B cell (primary cell): ENCODE measurements around the gene CEP250. TPM values are rescaled to one million over a fixed set of nuclear protein-coding genes. Genes with fewer than 3 reads are reported as not detected.
"Not testable (repeated sequence)": the region's sequence is repeated elsewhere in the genome, so short reads cannot be mapped to it uniquely, and the experiment has no call there.

Source experiments
- ATAC-seq: fragments of 200-7000 bp; cut with Tn5 transposase; one replicate; pipeline ENCODE4 v1.10.0; 2021; ENCODE audit warnings: low read depth, mild to moderate bottlenecking, moderate number of reproducible peaks, moderate library complexity
- CTCF ChIA-PET: fragments of 350-600 bp; sonication (Branson Sonifier 250); formaldehyde crosslinking; loops from one replicate; lab custom pipeline; 2021; ENCODE audit warnings: antibody characterized with exemption, inconsistent platforms; lab: Charles Lee
- POLR2A ChIA-PET: fragments of 350-600 bp; sonication (Branson Sonifier 250); formaldehyde crosslinking; loops from one replicate; lab custom pipeline; 2021; ENCODE audit warnings: antibody characterized with exemption; lab: Charles Lee
- DNase-seq: peaks from one replicate; pipeline ENCODE4 v3.0.0; 2013
- H2AFZ ChIP-seq: 2 replicates; pipeline ENCODE4 v1.6.1; 2012; ENCODE audit warnings: mild to moderate bottlenecking, low read depth, low read length; ENCODE audit not compliant: insufficient read depth, poor library complexity, severe bottlenecking
- H3K27ac ChIP-seq, 2 donors: 1 replicate in 1 of 2; 2 replicates in 1 of 2; pipeline ENCODE4 v1.5.1; 2012 to 2013; ENCODE audit warnings: low read length in 2 of 2, mild to moderate bottlenecking in 2 of 2, moderate library complexity in 1 of 2
- H3K27me3 ChIP-seq, 4 experiments: fragments of 200-600 bp in 1 of 4; sonication (generic) in 1 of 4; replicated peaks in 1 of 4; 1 replicate in 2 of 4; 2 replicates in 2 of 4; pipeline versions ENCODE4 v1.6.1 to v1.7.0; 2013 to 2016; ENCODE audit warnings: low read length in 3 of 4, mild to moderate bottlenecking in 2 of 4, mixed read lengths in 1 of 4, moderate library complexity in 1 of 4; ENCODE audit not compliant: insufficient read depth in 4 of 4, control insufficient read depth in 3 of 4; ENCODE audit errors: control extremely low read depth in 1 of 4
- H3K36me3 ChIP-seq, 2 experiments: replicated peaks in 1 of 2; 1 replicate in 1 of 2; 2 replicates in 1 of 2; pipeline versions ENCODE4 v1.6.1 to v1.7.1; 2013; ENCODE audit warnings: low read length in 1 of 2; ENCODE audit not compliant: insufficient read depth in 2 of 2, control insufficient read depth in 1 of 2; ENCODE audit errors: control extremely low read depth in 1 of 2, extremely low read depth in 1 of 2
- H3K4me1 ChIP-seq, 2 donors: fragments of 200-600 bp in 1 of 2; sonication (generic) in 1 of 2; 1 replicate in 1 of 2; 2 replicates in 1 of 2; pipeline versions ENCODE4 v1.5.1 to v1.6.1; 2013 to 2017; ENCODE audit warnings: low read length in 2 of 2; ENCODE audit not compliant: control insufficient read depth in 2 of 2, insufficient read depth in 2 of 2
- H3K4me2 ChIP-seq: replicated peaks from 2 replicates; pipeline ENCODE3; 2012; ENCODE audit warnings: mild to moderate bottlenecking, low read depth, low read length; ENCODE audit not compliant: poor library complexity, severe bottlenecking
- H3K4me3 ChIP-seq, 5 experiments: fragments of 200-600 bp in 1 of 5; sonication (generic) in 1 of 5; 1 replicate in 3 of 5; 2 replicates in 2 of 5; pipeline versions ENCODE4 v1.5.1 to v1.7.0; 2011 to 2016; ENCODE audit warnings: low read length in 4 of 5, mild to moderate bottlenecking in 4 of 5, low read depth in 2 of 5, control low read depth in 1 of 5, moderate library complexity in 1 of 5; ENCODE audit not compliant: insufficient read depth in 1 of 5; ENCODE audit errors: control extremely low read depth in 1 of 5, extremely low read depth in 1 of 5
- H3K79me2 ChIP-seq: fragments of 200-600 bp; sonication (generic); one replicate; pipeline ENCODE4 v1.6.0; 2016; ENCODE audit warnings: low read length; ENCODE audit not compliant: control insufficient read depth, insufficient read depth
- H3K9ac ChIP-seq: fragments of 200-600 bp; sonication (generic); 2 replicates; pipeline ENCODE4 v1.6.1; 2017; ENCODE audit warnings: mild to moderate bottlenecking, low read length, moderate library complexity
- H3K9me3 ChIP-seq, 3 donors: one replicate each; pipeline versions ENCODE4 v1.6.1 to v1.7.1; 2013; ENCODE audit warnings: low read length in 2 of 3; ENCODE audit not compliant: control insufficient read depth in 2 of 3, insufficient read depth in 1 of 3; ENCODE audit errors: control extremely low read depth in 1 of 3
- H4K20me1 ChIP-seq: 2 replicates; pipeline ENCODE4 v1.6.0; 2012; ENCODE audit warnings: mild to moderate bottlenecking, low read length; ENCODE audit not compliant: insufficient read depth, control insufficient read depth, poor library complexity, severe bottlenecking
- H3K27ac Mint-ChIP-seq: one replicate; pipeline ENCODE4 v1.8.0; 2021; ENCODE audit warnings: mixed read lengths
- H3K27me3 Mint-ChIP-seq: one replicate; pipeline ENCODE4 v1.8.0; 2021; ENCODE audit warnings: mixed read lengths
- H3K4me1 Mint-ChIP-seq: one replicate; pipeline ENCODE4 v1.8.0; 2021; ENCODE audit warnings: mixed read lengths
- H3K4me3 Mint-ChIP-seq: one replicate; pipeline ENCODE4 v1.8.0; 2021; ENCODE audit warnings: mixed read lengths
- H3K9me3 Mint-ChIP-seq: one replicate; pipeline ENCODE4 v1.8.0; 2022; ENCODE audit warnings: mixed read lengths; ENCODE audit not compliant: insufficient read depth
- EZH2 ChIP-seq: IDR thresholded peaks from 2 replicates; pipeline ENCODE4 v1.6.1; 2012; ENCODE audit warnings: borderline replicate concordance, low read depth, mild to moderate bottlenecking, moderate library complexity, low read length; ENCODE audit not compliant: insufficient read depth, poor library complexity, severe bottlenecking
- WGBS: methylation state at CpG from one replicate; pipeline ENCODE4 v1.1.5; 2013; ENCODE audit warnings: missing lambda C conversion rate; ENCODE audit not compliant: insufficient coverage; 5-methylcytosine and 5-hydroxymethylcytosine counted together
- intact Hi-C: fragments of 100-400 bp; cut with micrococcal nuclease; formaldehyde crosslinking; loops from one replicate; pipeline ENCODE4 v1.10.0; 2022
- polyA plus RNA-seq: library from polyadenylated mRNA; depleted of rRNA; stranded (reverse); fragments of >200 nt; gene quantifications from 2 replicates; pipeline ENCODE4 v1.2.3, GENCODE V29; 2012
- total RNA-seq, 2 donors: library from RNA; stranded (reverse); fragments of 120-200 nt in 1 of 2; gene quantifications; 1 replicate in 1 of 2; 2 replicates in 1 of 2; pipeline versions ENCODE4 v1.2.3 to v1.2.4, GENCODE V29; 2013 to 2022
- TF ChIP-seq, protein P1 (sequence below): fragments of 200-600 bp; IDR thresholded peaks from one replicate; pipeline ENCODE4 v1.8.0; 2022; ENCODE audit warnings: antibody characterized with exemption, mild to moderate bottlenecking

CEP250 gene
- total and polyA plus RNA-seq, 2 donors (not counting 1 experiment from before 2014, with no cell fraction given): 14.6 to 78.5 TPM

- H3K27ac ChIP-seq: no peak overlapping the region
- H3K4me3 ChIP-seq: no peak overlapping the region
- H3K79me2 ChIP-seq: no peaks in the 10 kb centered on the region
- no CpG with 5 or more reads among the region's 1 CpG for WGBS
- Mint-ChIP-seq H3K4me1 (peaks cover 26% of the 10 kb centered on the region), H3K9me3 (no peaks in the 10 kb centered on the region), H3K4me3 (peak overlapping the region; percentile 94), H3K27ac (peak overlapping the region; percentile 94), H3K27me3 (no peaks in the 10 kb centered on the region)
- H3K9me3 ChIP-seq: no peaks in the 10 kb centered on the region
- DNase-seq (no peak), ATAC-seq (no peak)
- H3K36me3 ChIP-seq: peaks cover 0 to 22% of the 10 kb centered on the region in 2 experiments
- ChIA-PET CTCF (interaction anchor here (1.0 to 2.2 kb wide), 4 partner anchors 31 to 344 kb away, joined by 3 to 7 read pairs (median 6); no protein-coding TSS in a partner anchor), POLR2A (interaction anchor here (1.2 to 1.4 kb wide), 2 partner anchors 73 to 121 kb away, joined by 4 read pairs; partner anchors contain the start of gene SPAG4)
- peak overlapping the region; percentile 97 for H3K4me2 ChIP-seq
- intact Hi-C loops: loop anchor here (1.0 to 5.0 kb wide), 10 partner anchors 73 to 1551 kb away; partner anchors contain the start of genes AHCY, CEP250, CPNE1 and EDEM2
- no peak for TF ChIP-seq EZH2
- TF ChIP-seq, protein P1, sequence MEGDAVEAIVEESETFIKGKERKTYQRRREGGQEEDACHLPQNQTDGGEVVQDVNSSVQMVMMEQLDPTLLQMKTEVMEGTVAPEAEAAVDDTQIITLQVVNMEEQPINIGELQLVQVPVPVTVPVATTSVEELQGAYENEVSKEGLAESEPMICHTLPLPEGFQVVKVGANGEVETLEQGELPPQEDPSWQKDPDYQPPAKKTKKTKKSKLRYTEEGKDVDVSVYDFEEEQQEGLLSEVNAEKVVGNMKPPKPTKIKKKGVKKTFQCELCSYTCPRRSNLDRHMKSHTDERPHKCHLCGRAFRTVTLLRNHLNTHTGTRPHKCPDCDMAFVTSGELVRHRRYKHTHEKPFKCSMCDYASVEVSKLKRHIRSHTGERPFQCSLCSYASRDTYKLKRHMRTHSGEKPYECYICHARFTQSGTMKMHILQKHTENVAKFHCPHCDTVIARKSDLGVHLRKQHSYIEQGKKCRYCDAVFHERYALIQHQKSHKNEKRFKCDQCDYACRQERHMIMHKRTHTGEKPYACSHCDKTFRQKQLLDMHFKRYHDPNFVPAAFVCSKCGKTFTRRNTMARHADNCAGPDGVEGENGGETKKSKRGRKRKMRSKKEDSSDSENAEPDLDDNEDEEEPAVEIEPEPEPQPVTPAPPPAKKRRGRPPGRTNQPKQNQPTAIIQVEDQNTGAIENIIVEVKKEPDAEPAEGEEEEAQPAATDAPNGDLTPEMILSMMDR: no peak
- peaks cover 9 to 18% of the 10 kb centered on the region in 2 donors for H3K4me1 ChIP-seq
- no peaks in the 10 kb centered on the region for H3K27me3 ChIP-seq
- H2AFZ ChIP-seq: no peak overlapping the region
- H4K20me1 ChIP-seq: no peaks in the 10 kb centered on the region
- no peak overlapping the region for H3K9ac ChIP-seq
Observed at GRCh38 chr20:35542990-35543389, 87.6 kb downstream of the CEP250 start.

GRCh38 chr20:35544436-35544835 lies 89.0 kb downstream of the CEP250 start:
- Histone ChIP-seq H3K79me2 (no peaks in the 10 kb centered on the region), H3K4me2 (no peak overlapping the region), H3K9me3 (no peaks in the 10 kb centered on the region), H3K27ac (no peak overlapping the region), H3K36me3 (peaks cover 0 to 37% of the 10 kb centered on the region in 2 experiments), H3K27me3 (no peaks in the 10 kb centered on the region), H2AFZ (no peak overlapping the region), H4K20me1 (no peaks in the 10 kb centered on the region), H3K4me3 (no peak overlapping the region), H3K4me1 (peaks cover 9 to 18% of the 10 kb centered on the region in 2 donors), H3K9ac (no peak overlapping the region)
- Mint-ChIP-seq H3K9me3 (no peaks in the 10 kb centered on the region), H3K27me3 (no peaks in the 10 kb centered on the region), H3K27ac (no peak overlapping the region), H3K4me1 (peaks cover 26% of the 10 kb centered on the region), H3K4me3 (no peak overlapping the region)
- intact Hi-C loops: loop anchor here (5.0 kb wide), 6 partner anchors 228 to 1552 kb away; partner anchors contain the start of genes AHCY, EDEM2, EIF6 and PHF20
- ChIA-PET POLR2A (no interaction called here), CTCF (no interaction called here)
- WGBS: 96% methylated on average over 13 of the region's 16 CpGs
- TF ChIP-seq, protein P1: no peak
- no peak for TF ChIP-seq EZH2
- DNase-seq: no peak
- no peak for ATAC-seq

DNA sequence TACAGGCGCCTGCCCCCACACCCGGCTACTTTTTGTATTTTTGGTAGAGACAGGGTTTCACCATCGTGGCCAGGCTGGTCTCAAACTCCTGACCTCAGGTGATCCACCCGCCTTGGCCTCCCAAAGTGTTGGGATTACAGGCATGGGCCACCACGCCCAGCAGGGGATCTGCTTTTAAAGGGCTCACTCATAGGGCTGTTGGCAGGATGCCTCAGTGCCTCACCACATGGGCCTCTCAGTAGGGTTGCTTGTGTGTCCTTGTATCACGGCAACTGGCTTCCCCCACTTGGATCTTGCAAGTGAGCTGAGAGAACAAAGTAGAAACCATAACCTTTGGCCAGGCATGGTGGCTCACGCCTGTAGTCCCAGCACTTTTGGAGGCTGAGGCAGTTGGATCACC lies 89.5 kb downstream of the CEP250 start:
- H3K27me3 Mint-ChIP-seq, H3K9me3 ChIP-seq, ATAC-seq, POLR2A ChIA-PET, H3K27ac Mint-ChIP-seq, H3K9me3 Mint-ChIP-seq, CTCF ChIA-PET, H3K4me3 Mint-ChIP-seq, H3K4me2 ChIP-seq, H3K9ac ChIP-seq, H2AFZ ChIP-seq, H4K20me1 ChIP-seq, H3K4me3 ChIP-seq, H3K79me2 ChIP-seq, H3K27me3 ChIP-seq, DNase-seq, H3K27ac ChIP-seq: not testable (repeated sequence)
- H3K4me1 ChIP-seq: peaks cover 9 to 18% of the 10 kb centered on the region in 2 donors
- peaks cover 23% of the 10 kb centered on the region for H3K4me1 Mint-ChIP-seq
- H3K36me3 ChIP-seq: peaks cover 0 to 37% of the 10 kb centered on the region in 2 experiments
- WGBS: 99% methylated on average over 7 of the region's 7 CpGs
- intact Hi-C loops: loop anchor here (5.0 kb wide), 6 partner anchors 227 to 1553 kb away; partner anchors contain the start of genes AHCY, EDEM2, EIF6 and PHF20
